ENCODE results near the gene CD164L2. TPM values are rescaled to one million over a fixed set of nuclear protein-coding genes. Genes with fewer than 3 reads are reported as not detected.
"Not testable (repeated sequence)": the region's sequence is repeated elsewhere in the genome, so short reads cannot be mapped to it uniquely, and the experiment has no call there.

CD164L2 gene
- total RNA-seq, 1 donor from 2014 or later, result 0.41 TPM

DNA sequence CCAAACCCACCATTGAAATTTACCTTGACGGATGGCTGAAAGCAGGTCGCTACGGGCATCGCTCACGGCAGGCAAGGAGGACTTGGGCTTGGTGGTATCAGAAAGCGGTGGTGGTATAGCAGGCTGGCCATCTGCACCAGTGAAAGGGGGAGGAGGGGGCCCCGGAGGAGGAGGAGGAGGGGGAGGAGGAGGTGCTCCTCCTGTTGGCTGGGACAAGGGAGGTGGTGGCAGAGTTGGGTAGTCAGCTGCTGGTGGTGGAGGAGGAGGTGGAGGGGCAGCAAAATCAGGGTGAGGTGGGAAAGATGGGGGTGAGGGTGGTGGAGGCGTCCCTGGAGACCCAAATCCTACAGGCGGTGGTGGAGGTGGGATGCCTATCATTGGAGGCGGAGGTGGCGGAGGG, 26.5 kb upstream of the CD164L2 start:
- Mint-ChIP-seq H3K4me3 (no peak overlapping the region), H3K27ac (no peak overlapping the region), H3K4me1 (ENCODE audit: unreplicated experiment) (peaks cover 17% of the 10 kb centered on the region), H3K36me3 (peaks cover 32% of the 10 kb centered on the region), H3K9me3 (no peaks in the 10 kb centered on the region), H3K27me3 (no peaks in the 10 kb centered on the region)
- no peak for DNase-seq (ENCODE audit: extremely low spot score, unreplicated experiment)
- TF ChIP-seq, protein P1, sequence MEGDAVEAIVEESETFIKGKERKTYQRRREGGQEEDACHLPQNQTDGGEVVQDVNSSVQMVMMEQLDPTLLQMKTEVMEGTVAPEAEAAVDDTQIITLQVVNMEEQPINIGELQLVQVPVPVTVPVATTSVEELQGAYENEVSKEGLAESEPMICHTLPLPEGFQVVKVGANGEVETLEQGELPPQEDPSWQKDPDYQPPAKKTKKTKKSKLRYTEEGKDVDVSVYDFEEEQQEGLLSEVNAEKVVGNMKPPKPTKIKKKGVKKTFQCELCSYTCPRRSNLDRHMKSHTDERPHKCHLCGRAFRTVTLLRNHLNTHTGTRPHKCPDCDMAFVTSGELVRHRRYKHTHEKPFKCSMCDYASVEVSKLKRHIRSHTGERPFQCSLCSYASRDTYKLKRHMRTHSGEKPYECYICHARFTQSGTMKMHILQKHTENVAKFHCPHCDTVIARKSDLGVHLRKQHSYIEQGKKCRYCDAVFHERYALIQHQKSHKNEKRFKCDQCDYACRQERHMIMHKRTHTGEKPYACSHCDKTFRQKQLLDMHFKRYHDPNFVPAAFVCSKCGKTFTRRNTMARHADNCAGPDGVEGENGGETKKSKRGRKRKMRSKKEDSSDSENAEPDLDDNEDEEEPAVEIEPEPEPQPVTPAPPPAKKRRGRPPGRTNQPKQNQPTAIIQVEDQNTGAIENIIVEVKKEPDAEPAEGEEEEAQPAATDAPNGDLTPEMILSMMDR (conservative IDR thresholded peaks at IDR 0.05), result no peak

DNA sequence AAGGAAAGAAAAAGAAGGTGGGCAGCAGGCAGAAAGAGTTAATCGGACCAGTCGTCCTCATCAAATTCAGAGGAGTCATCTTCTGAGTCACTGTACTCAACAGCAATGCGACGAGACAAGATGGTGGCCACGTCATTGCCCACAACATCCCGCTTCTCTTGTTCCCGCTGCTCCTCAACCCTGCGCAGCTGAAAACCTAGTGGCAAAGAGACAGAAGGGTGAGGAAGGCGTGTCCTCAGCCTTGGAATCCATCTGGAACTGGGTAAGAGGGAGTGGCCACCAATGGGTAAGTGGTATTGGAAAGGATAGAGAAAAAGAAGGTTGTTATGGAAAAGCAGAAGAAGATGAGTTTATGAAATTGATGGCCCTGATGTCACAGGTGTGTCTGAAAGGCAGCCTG, 25.0 kb upstream of the CD164L2 start:
- TF ChIP-seq, protein P1 (conservative IDR thresholded peaks at IDR 0.05), result no peak
- Mint-ChIP-seq H3K4me3 (no peak overlapping the region), H3K9me3 (no peaks in the 10 kb centered on the region), H3K4me1 (ENCODE audit: unreplicated experiment) (peaks cover 31% of the 10 kb centered on the region), H3K27ac (no peak overlapping the region), H3K36me3 (peaks cover 21% of the 10 kb centered on the region), H3K27me3 (no peaks in the 10 kb centered on the region)
- DNase-seq (ENCODE audit: extremely low spot score, unreplicated experiment), result no peak

DNA sequence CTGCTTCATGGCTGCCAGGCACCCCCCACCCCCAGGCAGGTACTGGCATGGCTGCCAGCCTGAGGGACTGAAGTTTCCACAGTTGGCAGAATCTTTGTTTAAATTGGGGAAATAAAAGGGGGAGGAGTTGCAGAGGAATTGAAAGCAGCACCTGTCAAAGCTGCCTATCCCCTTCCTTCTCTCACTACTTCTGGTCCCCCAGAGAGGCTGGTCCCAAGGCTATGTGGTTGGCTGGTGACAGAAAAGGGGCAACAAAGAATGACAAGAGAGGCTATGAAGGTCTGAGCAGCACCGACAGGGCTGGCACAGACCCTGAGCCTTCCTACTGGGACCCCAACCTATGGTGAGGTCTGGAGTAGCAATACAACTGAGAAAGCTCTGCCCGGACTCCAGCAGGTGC, 23.7 kb upstream of the CD164L2 start:
- not testable (repeated sequence) for H3K4me3 Mint-ChIP-seq; H3K27me3 Mint-ChIP-seq; H3K27ac Mint-ChIP-seq; DNase-seq (ENCODE audit: extremely low spot score, unreplicated experiment); H3K9me3 Mint-ChIP-seq
- Mint-ChIP-seq H3K36me3 (peaks cover 17% of the 10 kb centered on the region), H3K4me1 (ENCODE audit: unreplicated experiment) (peaks cover 36% of the 10 kb centered on the region)

DNA sequence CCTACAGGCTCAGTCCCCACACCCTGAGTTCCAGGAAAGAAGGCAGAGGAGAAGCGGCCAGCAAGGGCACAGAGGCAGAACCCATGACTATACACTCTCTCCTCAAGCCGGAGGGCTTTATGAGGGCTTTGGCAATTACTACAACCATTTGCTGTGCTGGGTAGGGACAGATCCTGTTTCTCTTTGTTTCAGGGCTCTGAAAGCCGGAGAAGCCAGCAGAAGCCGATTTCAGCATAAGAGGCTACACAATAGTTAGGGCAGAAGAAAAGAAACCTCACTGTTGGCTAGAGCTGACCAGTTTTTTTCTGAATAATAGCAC, 23.2 kb upstream of the CD164L2 start:
- Mint-ChIP-seq H3K4me1 (ENCODE audit: unreplicated experiment) (peaks cover 36% of the 10 kb centered on the region), H3K36me3 (peaks cover 17% of the 10 kb centered on the region), H3K9me3 (no peaks in the 10 kb centered on the region), H3K4me3 (no peak overlapping the region), H3K27ac (peak overlapping the region; percentile 50), H3K27me3 (no peaks in the 10 kb centered on the region)
- TF ChIP-seq, protein P1 (conservative IDR thresholded peaks at IDR 0.05), result no peak
- no peak for DNase-seq (ENCODE audit: extremely low spot score, unreplicated experiment)

DNA sequence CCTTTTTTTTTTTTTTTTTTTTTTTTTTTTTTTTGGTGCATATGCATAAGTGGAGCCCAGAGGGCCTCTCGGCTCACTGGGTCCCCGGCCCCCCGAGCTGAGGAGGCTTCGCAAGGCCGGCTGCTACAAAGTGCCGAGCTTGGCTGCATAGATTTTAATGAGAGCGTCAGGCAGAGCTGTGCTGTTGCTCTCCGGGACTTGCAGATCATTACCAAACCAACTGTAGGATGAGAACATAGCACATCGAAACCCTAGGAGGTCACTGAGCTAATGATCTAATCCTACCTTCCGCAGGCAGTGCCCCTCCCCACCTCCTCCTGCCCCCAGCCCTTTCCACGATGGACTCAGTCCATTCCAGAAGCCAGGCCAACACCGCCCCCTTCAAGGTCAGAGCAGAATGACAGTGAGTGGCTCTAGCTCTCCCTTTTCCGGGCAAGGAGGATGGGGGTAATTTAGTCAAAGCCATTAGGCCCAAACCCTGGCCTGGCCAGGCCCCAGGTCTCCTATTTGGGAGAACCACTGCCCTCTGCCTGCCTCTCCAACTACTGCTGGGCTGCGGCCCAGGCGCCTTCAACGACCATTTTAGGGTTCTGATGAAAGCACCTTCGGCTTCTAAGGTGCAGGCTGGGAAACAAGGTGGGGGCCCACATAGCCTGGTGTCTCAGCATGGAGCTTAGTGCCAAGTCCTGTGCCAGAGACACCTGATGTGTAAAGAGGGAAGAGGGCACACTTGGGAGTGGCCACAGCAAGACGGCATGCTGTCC, 22.6 kb upstream of the CD164L2 start:
- DNase-seq (ENCODE audit: extremely low spot score, unreplicated experiment); H3K4me3 Mint-ChIP-seq; H3K27me3 Mint-ChIP-seq; H3K9me3 Mint-ChIP-seq: not testable (repeated sequence)
- peaks cover 12% of the 10 kb centered on the region for H3K36me3 Mint-ChIP-seq
- H3K4me1 Mint-ChIP-seq (ENCODE audit: unreplicated experiment), result peaks cover 38% of the 10 kb centered on the region
- peak overlapping the region; percentile 50 for H3K27ac Mint-ChIP-seq
- TF ChIP-seq, protein P1 (conservative IDR thresholded peaks at IDR 0.05), result peak; percentile 14

DNA sequence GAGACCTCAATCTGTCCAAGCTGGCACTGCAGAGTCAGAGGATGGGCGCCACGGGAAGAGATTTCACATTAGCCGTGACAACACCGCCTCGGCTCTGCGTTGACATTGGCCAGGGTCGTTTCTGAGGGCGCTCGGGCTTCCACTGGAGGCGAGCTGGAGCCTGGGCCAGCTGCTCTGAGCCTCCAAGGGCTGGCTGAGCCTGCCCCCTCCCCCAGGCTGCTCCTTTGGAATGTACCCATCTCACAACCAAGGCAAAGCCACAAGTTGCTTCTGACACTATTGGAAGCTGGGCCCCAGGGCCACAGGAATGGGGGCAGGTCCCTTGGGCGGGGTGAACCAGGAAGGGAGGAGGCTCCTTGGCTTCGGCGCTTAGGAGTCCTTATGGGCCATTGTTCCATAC, 21.9 kb upstream of the CD164L2 start:
- Mint-ChIP-seq H3K4me3 (no peak overlapping the region), H3K9me3 (no peaks in the 10 kb centered on the region), H3K27ac (no peak overlapping the region), H3K27me3 (no peaks in the 10 kb centered on the region), H3K36me3 (peaks cover 11% of the 10 kb centered on the region), H3K4me1 (ENCODE audit: unreplicated experiment) (peaks cover 44% of the 10 kb centered on the region)
- TF ChIP-seq, protein P1 (conservative IDR thresholded peaks at IDR 0.05), result no peak
- DNase-seq (ENCODE audit: extremely low spot score, unreplicated experiment), result no peak

Measured in type B pancreatic cell (in vitro differentiated cells).